Adrenal gland (tissue), 5 donors: ENCODE measurements around the gene FRMD1.

Source experiments
- POLR2A ChIP-seq, 2 donors: fragments of 450-650 bp; IDR thresholded peaks; one replicate each; pipeline ENCODE4 v1.6.1; 2017; ENCODE audit warnings: antibody characterized with exemption in 2 of 2, mild to moderate bottlenecking in 2 of 2, moderate library complexity in 1 of 2
- TF ChIP-seq, protein P1 (sequence below), 6 experiments: fragments of 450-650 bp in 4 of 6; fragments of 200-600 bp in 2 of 6; sonication (generic) in 1 of 6; IDR thresholded peaks; 1 replicate in 5 of 6; 2 replicates in 1 of 6; pipeline versions ENCODE4 v1.5.1 to v1.8.0; 2016 to 2021; ENCODE audit warnings: antibody characterized with exemption in 6 of 6, mild to moderate bottlenecking in 2 of 6, moderate library complexity in 1 of 6
- donor health status: DM: no; HTN: no; CAD: no.

DNA sequence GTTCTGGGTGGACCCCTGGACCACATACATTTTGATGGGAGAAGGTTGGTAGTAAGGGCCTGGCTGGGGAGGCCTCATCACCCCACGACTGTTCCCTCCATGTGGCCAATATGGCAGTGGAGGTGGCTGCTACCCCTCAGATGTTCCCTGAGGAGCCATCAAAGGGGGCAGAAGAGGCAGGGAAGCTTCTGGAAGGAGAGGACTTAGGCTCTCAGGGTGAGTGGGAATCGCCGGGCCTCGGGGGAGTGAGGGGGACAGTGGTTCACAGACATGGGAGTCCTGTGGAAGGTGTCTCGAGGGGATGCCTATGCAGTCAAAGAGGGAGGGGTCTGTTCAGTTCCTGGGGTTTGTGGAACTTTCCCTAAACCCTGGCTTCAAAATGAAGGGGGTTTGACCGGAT, 32.9 kb upstream of the FRMD1 start:
- TF ChIP-seq, protein P1, sequence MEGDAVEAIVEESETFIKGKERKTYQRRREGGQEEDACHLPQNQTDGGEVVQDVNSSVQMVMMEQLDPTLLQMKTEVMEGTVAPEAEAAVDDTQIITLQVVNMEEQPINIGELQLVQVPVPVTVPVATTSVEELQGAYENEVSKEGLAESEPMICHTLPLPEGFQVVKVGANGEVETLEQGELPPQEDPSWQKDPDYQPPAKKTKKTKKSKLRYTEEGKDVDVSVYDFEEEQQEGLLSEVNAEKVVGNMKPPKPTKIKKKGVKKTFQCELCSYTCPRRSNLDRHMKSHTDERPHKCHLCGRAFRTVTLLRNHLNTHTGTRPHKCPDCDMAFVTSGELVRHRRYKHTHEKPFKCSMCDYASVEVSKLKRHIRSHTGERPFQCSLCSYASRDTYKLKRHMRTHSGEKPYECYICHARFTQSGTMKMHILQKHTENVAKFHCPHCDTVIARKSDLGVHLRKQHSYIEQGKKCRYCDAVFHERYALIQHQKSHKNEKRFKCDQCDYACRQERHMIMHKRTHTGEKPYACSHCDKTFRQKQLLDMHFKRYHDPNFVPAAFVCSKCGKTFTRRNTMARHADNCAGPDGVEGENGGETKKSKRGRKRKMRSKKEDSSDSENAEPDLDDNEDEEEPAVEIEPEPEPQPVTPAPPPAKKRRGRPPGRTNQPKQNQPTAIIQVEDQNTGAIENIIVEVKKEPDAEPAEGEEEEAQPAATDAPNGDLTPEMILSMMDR (IDR thresholded peaks at IDR 0.05): no peak
- no peak for TF ChIP-seq POLR2A (IDR thresholded peaks at IDR 0.05)
